Neuronal stem cell (in vitro differentiated cells): ENCODE data around the gene RPP40.
"Not testable (repeated sequence)": the region's sequence is repeated elsewhere in the genome, so short reads cannot be mapped to it uniquely, and the experiment has no call there.

ENCODE experiments used
- DNase-seq: peaks from one replicate; pipeline ENCODE4 v3.0.0-alpha.2; 2013; ENCODE audit warnings: low spot score
- H2AFZ ChIP-seq: one replicate; pipeline ENCODE4 v1.6.1; 2013; ENCODE audit warnings: mild to moderate bottlenecking, low read length, inconsistent platforms
- H2AK5ac ChIP-seq: 2 replicates; pipeline ENCODE4 v1.6.1; 2013; ENCODE audit warnings: low read depth, mild to moderate bottlenecking, inconsistent platforms, low read length, moderate library complexity, mixed read lengths
- H2BK120ac ChIP-seq: 2 replicates; pipeline ENCODE4 v1.6.1; 2013; ENCODE audit warnings: low read depth, mild to moderate bottlenecking, inconsistent platforms, low read length, moderate library complexity, mixed read lengths
- H2BK12ac ChIP-seq: one replicate; pipeline ENCODE4 v1.6.1; 2013; ENCODE audit warnings: low read length, inconsistent platforms
- H2BK15ac ChIP-seq: 2 replicates; pipeline ENCODE4 v1.6.1; 2013; ENCODE audit warnings: mild to moderate bottlenecking, low read length, inconsistent platforms, mixed read lengths
- H2BK5ac ChIP-seq: one replicate; pipeline ENCODE4 v1.6.1; 2013; ENCODE audit warnings: inconsistent platforms, mild to moderate bottlenecking, low read length, moderate library complexity
- H3K14ac ChIP-seq: one replicate; pipeline ENCODE4 v1.6.1; 2013; ENCODE audit warnings: low read length, inconsistent platforms
- H3K18ac ChIP-seq: 2 replicates; pipeline ENCODE4 v1.6.1; 2013; ENCODE audit warnings: low read length, inconsistent platforms
- H3K23ac ChIP-seq: 2 replicates; pipeline ENCODE4 v1.6.1; 2013; ENCODE audit warnings: low read depth, mild to moderate bottlenecking, mixed read lengths, low read length, inconsistent platforms; ENCODE audit not compliant: poor library complexity
- H3K27ac ChIP-seq: replicated peaks from 3 replicates; pipeline ENCODE4 v1.5.1; 2013; ENCODE audit warnings: low read length, inconsistent platforms
- H3K27me3 ChIP-seq, 3 experiments: 2 replicates each; pipeline ENCODE4 v1.6.1; 2013; ENCODE audit warnings: low read length in 3 of 3, mild to moderate bottlenecking in 2 of 3, inconsistent platforms in 1 of 3, low read depth in 1 of 3, mixed read lengths in 1 of 3, moderate library complexity in 1 of 3; ENCODE audit not compliant: control insufficient read depth in 3 of 3, insufficient read depth in 3 of 3
- H3K36me3 ChIP-seq, 2 donors: replicated peaks in 1 of 2; 2 replicates each; pipeline ENCODE4 v1.6.1; 2013; ENCODE audit warnings: low read length in 2 of 2; ENCODE audit not compliant: control insufficient read depth in 2 of 2, insufficient read depth in 2 of 2
- H3K4ac ChIP-seq: 2 replicates; pipeline ENCODE4 v1.6.1; 2013; ENCODE audit warnings: inconsistent platforms, mild to moderate bottlenecking, low read length, moderate library complexity
- H3K4me1 ChIP-seq, 2 donors: 1 replicate in 1 of 2; 2 replicates in 1 of 2; pipeline ENCODE4 v1.6.1; 2013; ENCODE audit warnings: low read length in 2 of 2, low read depth in 1 of 2; ENCODE audit not compliant: control insufficient read depth in 2 of 2, insufficient read depth in 1 of 2
- H3K4me2 ChIP-seq: one replicate; pipeline ENCODE4 v1.6.1; 2013; ENCODE audit warnings: mild to moderate bottlenecking, low read length, inconsistent platforms; ENCODE audit not compliant: insufficient read depth, poor library complexity, severe bottlenecking
- H3K4me3 ChIP-seq, 2 donors: 2 replicates each; pipeline ENCODE4 v1.5.1; 2013; ENCODE audit warnings: low read length in 2 of 2, mild to moderate bottlenecking in 2 of 2, inconsistent platforms in 1 of 2, moderate library complexity in 1 of 2
- H3K79me1 ChIP-seq: one replicate; pipeline ENCODE4 v1.6.1; 2013; ENCODE audit warnings: low read depth, mild to moderate bottlenecking, inconsistent platforms, low read length, moderate library complexity
- H3K9ac ChIP-seq: one replicate; pipeline ENCODE4 v1.6.1; 2013; ENCODE audit warnings: mild to moderate bottlenecking, low read depth, low read length, inconsistent platforms; ENCODE audit not compliant: poor library complexity
- H3K9me3 ChIP-seq, 2 donors: replicated peaks in 1 of 2; 2 replicates each; pipeline versions ENCODE3 to v1.6.1; 2013; ENCODE audit warnings: low read length in 2 of 2, mild to moderate bottlenecking in 2 of 2, inconsistent platforms in 1 of 2, low read depth in 1 of 2, mixed read lengths in 1 of 2, moderate library complexity in 1 of 2; ENCODE audit not compliant: control insufficient read depth in 2 of 2, insufficient read depth in 1 of 2
- H4K8ac ChIP-seq: one replicate; pipeline ENCODE4 v1.6.1; 2013; ENCODE audit warnings: low read depth, mild to moderate bottlenecking, inconsistent platforms, low read length, moderate library complexity
- H4K91ac ChIP-seq: one replicate; pipeline ENCODE4 v1.6.1; 2013; ENCODE audit warnings: low read length, low read depth, mild to moderate bottlenecking, inconsistent platforms; ENCODE audit not compliant: poor library complexity
- WGBS, 2 donors: extraction: QIAGEN DNeasy Blood & Tissue Kit; methylation state at CpG; one replicate each; pipeline ENCODE4 v1.1.7; 2013; ENCODE audit warnings: missing lambda C conversion rate in 2 of 2, mixed read lengths in 1 of 2; ENCODE audit not compliant: insufficient read length in 2 of 2, insufficient replicate concordance in 1 of 2; ENCODE audit errors: extremely low coverage in 2 of 2; 5-methylcytosine and 5-hydroxymethylcytosine counted together

Gene RPP40

DNA sequence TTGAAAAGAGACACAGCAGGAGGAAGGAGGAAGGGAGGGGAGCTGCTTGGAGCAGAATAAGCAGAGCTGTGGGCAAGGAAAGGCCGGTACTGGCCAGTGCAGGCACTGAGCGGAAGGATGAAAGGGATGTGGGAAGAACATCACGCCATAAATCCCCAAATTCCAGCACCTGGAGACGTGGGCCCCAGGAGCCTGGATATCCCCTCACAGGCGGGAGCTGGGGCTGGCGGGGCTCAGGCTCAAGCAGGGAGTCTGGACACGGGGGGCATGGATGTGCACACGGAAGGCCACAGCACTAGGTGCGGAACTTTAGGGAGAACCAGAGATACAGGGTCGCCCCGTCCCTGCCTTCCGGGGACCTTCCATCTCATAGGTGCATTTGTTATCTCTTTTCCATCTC, 7.5 kb upstream of the RPP40 start:
- WGBS, 2 donors: no CpG with 5 or more reads among the region's 12 CpGs

DNA sequence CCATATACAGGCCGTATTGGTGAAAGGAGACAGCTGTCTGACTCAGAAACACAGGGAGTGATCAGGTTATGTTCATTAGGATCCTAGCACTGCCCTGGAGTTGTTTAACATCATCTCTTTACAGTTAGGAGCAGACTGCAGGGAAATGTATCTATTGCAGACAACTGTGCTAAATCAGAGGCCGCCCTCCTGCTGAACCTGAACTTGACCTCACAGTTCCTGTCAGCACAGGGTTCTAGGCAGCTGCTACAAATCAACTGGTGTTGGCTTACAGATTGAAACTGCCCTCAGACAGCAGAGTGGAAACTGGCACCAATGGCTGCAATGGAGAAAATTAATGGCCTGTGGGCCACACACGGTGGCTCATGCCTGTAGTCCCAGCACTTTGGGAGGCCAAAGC, 3.7 kb upstream of the RPP40 start:
- no peak overlapping the region for H2BK15ac ChIP-seq
- H3K18ac ChIP-seq: no peak overlapping the region
- H2BK120ac ChIP-seq: no peak overlapping the region
- H3K4me3 ChIP-seq: no peak overlapping the region
- no peak overlapping the region for H3K9ac ChIP-seq
- H3K27ac ChIP-seq: no peak overlapping the region
- no peaks in the 10 kb centered on the region for H3K9me3 ChIP-seq
- no peak overlapping the region for H3K4ac ChIP-seq
- H3K23ac ChIP-seq: no peak overlapping the region
- DNase-seq: no peak
- H3K4me1 ChIP-seq: peaks cover 2% of the 10 kb centered on the region in 2 donors
- no peaks in the 10 kb centered on the region for H3K79me1 ChIP-seq
- H3K14ac ChIP-seq: no peak overlapping the region
- no peak overlapping the region for H2AFZ ChIP-seq
- WGBS, 2 donors: no CpG with 5 or more reads among the region's 3 CpGs
- no peaks in the 10 kb centered on the region for H3K36me3 ChIP-seq
- no peak overlapping the region for H3K4me2 ChIP-seq
- H3K27me3 ChIP-seq: no peaks in the 10 kb centered on the region
- H2BK12ac ChIP-seq: no peak overlapping the region
- H4K8ac ChIP-seq: no peak overlapping the region
- no peak overlapping the region for H4K91ac ChIP-seq
- H2BK5ac ChIP-seq: no peak overlapping the region
- no peak overlapping the region for H2AK5ac ChIP-seq

More for the DNA sequence above, 7.5 kb upstream of the RPP40 start:
- H3K27me3 ChIP-seq: no peaks in the 10 kb centered on the region
- no peaks in the 10 kb centered on the region for H3K4me1 ChIP-seq
- H3K4me2 ChIP-seq: no peak overlapping the region
- H3K4ac ChIP-seq: no peak overlapping the region
- no peak overlapping the region for H2AK5ac ChIP-seq
- no peaks in the 10 kb centered on the region for H3K79me1 ChIP-seq
- H3K27ac ChIP-seq: no peak overlapping the region
- H3K36me3 ChIP-seq: no peaks in the 10 kb centered on the region
- H3K4me3 ChIP-seq: peak overlapping the region in 1 of 2 donors; percentile 6
- H2BK15ac ChIP-seq: no peak overlapping the region
- H3K9ac ChIP-seq: no peak overlapping the region
- H2BK120ac ChIP-seq: no peak overlapping the region
- no peak overlapping the region for H2AFZ ChIP-seq
- no peak overlapping the region for H2BK12ac ChIP-seq
- no peak overlapping the region for H4K8ac ChIP-seq
- H3K9me3 ChIP-seq: no peaks in the 10 kb centered on the region
- H3K18ac ChIP-seq: no peak overlapping the region
- no peak overlapping the region for H4K91ac ChIP-seq
- H2BK5ac ChIP-seq: no peak overlapping the region
- DNase-seq: no peak
- H3K14ac ChIP-seq: no peak overlapping the region
- H3K23ac ChIP-seq: no peak overlapping the region

DNA sequence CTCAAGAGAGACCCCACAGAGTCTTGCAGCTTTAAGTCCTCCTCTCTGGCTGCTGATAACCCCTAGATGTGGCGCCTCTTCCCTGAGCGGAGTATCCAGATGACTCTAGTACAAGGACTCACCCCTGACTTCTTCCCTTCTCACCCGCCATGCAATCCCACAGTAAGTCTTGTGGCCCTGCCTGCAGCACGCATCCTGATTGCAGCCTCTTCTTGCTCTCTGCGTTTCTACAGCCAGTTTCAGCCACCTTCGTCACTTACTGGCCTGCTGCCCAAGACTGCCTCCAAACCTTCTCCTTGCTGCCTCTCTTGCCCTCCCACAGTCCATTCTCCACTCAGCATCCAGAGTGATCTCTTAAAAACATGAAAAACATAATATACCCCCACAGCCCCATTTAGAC, 2.4 kb upstream of the RPP40 start:
- Histone ChIP-seq H3K79me1 (no peaks in the 10 kb centered on the region), H2BK15ac (no peak overlapping the region), H3K4me1 (peaks cover 2% of the 10 kb centered on the region in 2 donors), H3K23ac (no peak overlapping the region), H2BK120ac (peak overlapping the region; percentile 38), H2AFZ (no peak overlapping the region), H4K8ac (no peak overlapping the region), H3K36me3 (peaks cover 4 to 7% of the 10 kb centered on the region in 2 donors), H3K4me3 (peak overlapping the region in 1 of 2 donors; percentile 4), H3K27me3 (no peaks in the 10 kb centered on the region), H3K9me3 (no peaks in the 10 kb centered on the region), H3K4ac (no peak overlapping the region), H2BK5ac (no peak overlapping the region), H3K9ac (no peak overlapping the region), H2AK5ac (no peak overlapping the region), H3K14ac (no peak overlapping the region), H4K91ac (no peak overlapping the region), H3K27ac (no peak overlapping the region), H3K4me2 (no peak overlapping the region), H3K18ac (no peak overlapping the region), H2BK12ac (no peak overlapping the region)
- DNase-seq: no peak
- WGBS, 2 donors: no CpG with 5 or more reads among the region's 6 CpGs

DNA sequence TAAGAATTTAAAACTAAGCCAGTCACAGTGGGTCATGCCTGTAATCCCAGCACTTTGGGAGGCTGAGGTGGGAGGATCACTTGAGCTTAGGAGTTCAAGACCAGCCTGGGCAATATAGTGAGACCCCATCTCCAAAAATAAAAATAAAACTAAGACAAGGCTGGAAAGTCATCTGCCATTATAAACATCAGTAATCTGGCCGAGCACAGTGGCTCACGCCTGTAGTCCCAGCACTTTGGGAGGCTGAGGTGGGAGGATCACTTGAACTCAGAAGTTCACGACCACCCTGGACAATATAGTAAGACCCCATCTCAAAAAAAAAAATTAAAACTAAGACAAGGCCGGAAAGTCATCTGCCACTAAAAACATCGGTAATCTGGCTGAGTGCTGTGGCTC, 1.2 kb upstream of the RPP40 start:
- H3K23ac ChIP-seq, H2BK15ac ChIP-seq, H3K9ac ChIP-seq, H3K4ac ChIP-seq, H2BK12ac ChIP-seq, H3K9me3 ChIP-seq, H3K4me2 ChIP-seq, H4K8ac ChIP-seq, H4K91ac ChIP-seq, H3K18ac ChIP-seq, H3K4me1 ChIP-seq, H3K4me3 ChIP-seq, DNase-seq, H2BK5ac ChIP-seq, H2AK5ac ChIP-seq, H3K79me1 ChIP-seq, H3K27ac ChIP-seq, H2BK120ac ChIP-seq, H3K27me3 ChIP-seq, H3K14ac ChIP-seq: not testable (repeated sequence)
- H2AFZ ChIP-seq: peak overlapping the region; percentile 100
- H3K36me3 ChIP-seq: peaks cover 5 to 13% of the 10 kb centered on the region in 2 donors
- no CpG with 5 or more reads among the region's 5 CpGs for WGBS, 2 donors
